Aorta (tissue), 5 donors: Measurements from ENCODE around the gene ARL6IP1. TPM values are rescaled to one million over a fixed set of nuclear protein-coding genes. Genes with fewer than 3 reads are reported as not detected.
"Not testable (repeated sequence)": the region's sequence is repeated elsewhere in the genome, so short reads cannot be mapped to it uniquely, and the experiment has no call there.

Experiments used
- ATAC-seq: fragments of 200-7000 bp; cut with Tn5 transposase; one replicate; pipeline ENCODE4 v1.9.1; 2022; ENCODE audit warnings: moderate library complexity; ENCODE audit not compliant: low FRiP score
- DNase-seq, 2 donors: peaks; one replicate each; pipeline ENCODE4 v3.0.0-alpha.2; 2020
- H3K27ac ChIP-seq, 2 donors: one replicate each; pipeline ENCODE4 v1.5.1; 2013; ENCODE audit warnings: low read length in 2 of 2, mild to moderate bottlenecking in 2 of 2, moderate library complexity in 2 of 2, control low read depth in 1 of 2, inconsistent platforms in 1 of 2, low read depth in 1 of 2
- H3K27me3 ChIP-seq, 2 donors: one replicate each; pipeline ENCODE4 v1.6.1; 2013; ENCODE audit warnings: control low read depth in 1 of 2, low read length in 1 of 2, mild to moderate bottlenecking in 1 of 2, moderate library complexity in 1 of 2; ENCODE audit not compliant: insufficient read depth in 2 of 2, control insufficient read depth in 1 of 2
- H3K36me3 ChIP-seq, 2 donors: one replicate each; pipeline ENCODE4 v1.6.1; 2013; ENCODE audit warnings: control low read depth in 1 of 2, low read length in 1 of 2, mild to moderate bottlenecking in 1 of 2; ENCODE audit not compliant: insufficient read depth in 2 of 2, control insufficient read depth in 1 of 2
- H3K4me1 ChIP-seq, 2 donors: one replicate each; pipeline ENCODE4 v1.6.1; 2013; ENCODE audit warnings: low read length in 2 of 2, control low read depth in 1 of 2, mild to moderate bottlenecking in 1 of 2, moderate library complexity in 1 of 2; ENCODE audit not compliant: insufficient read depth in 2 of 2, control insufficient read depth in 1 of 2
- H3K4me3 ChIP-seq, 2 donors: one replicate each; pipeline ENCODE4 v1.5.1; 2013; ENCODE audit warnings: low read length in 2 of 2, control low read depth in 1 of 2, mild to moderate bottlenecking in 1 of 2
- H3K9me3 ChIP-seq: one replicate; pipeline ENCODE4 v1.6.1; 2013; ENCODE audit warnings: mild to moderate bottlenecking, low read length; ENCODE audit not compliant: control insufficient read depth
- WGBS, 2 donors: extraction: QIAGEN DNeasy Blood & Tissue Kit; methylation state at CpG; one replicate each; pipeline ENCODE4 v1.1.7; 2013; 5-methylcytosine and 5-hydroxymethylcytosine counted together
- intact Hi-C, 2 donors: fragments of 100-400 bp; cut with DNase I; formaldehyde crosslinking; loops; one replicate each; pipeline versions ENCODE4 v1.14.2 to v1.15.0; 2022
- polyA plus RNA-seq, 2 donors: library from polyadenylated mRNA; stranded (reverse); fragments of 200-250 nt; gene quantifications; one replicate each; pipeline ENCODE4 v1.2.3, GENCODE V29; 2013
- total RNA-seq, 2 donors: library from RNA; stranded (reverse); fragmentation: NEBNext Ultra II Directional; extraction: Animal tissue kit (Norgen Biotek cat#: 25700); gene quantifications; one replicate each; pipeline ENCODE4 v1.2.1, GENCODE V29; 2021
- donor health status: healthy with polysubstance abuse.
- donor health status: Bipolar disorder and iron deficiency.
- donor health status: DM: no; HTN: no; CAD: no.
- donor health status: DM: no; HTN: no; CAD: no.
- donor health status: DM: yes; HTN: yes; CAD: no.

The ARL6IP1 gene
- total and polyA plus RNA-seq, 4 donors: 57.6 to 69.4 (median 59.3) TPM

DNA sequence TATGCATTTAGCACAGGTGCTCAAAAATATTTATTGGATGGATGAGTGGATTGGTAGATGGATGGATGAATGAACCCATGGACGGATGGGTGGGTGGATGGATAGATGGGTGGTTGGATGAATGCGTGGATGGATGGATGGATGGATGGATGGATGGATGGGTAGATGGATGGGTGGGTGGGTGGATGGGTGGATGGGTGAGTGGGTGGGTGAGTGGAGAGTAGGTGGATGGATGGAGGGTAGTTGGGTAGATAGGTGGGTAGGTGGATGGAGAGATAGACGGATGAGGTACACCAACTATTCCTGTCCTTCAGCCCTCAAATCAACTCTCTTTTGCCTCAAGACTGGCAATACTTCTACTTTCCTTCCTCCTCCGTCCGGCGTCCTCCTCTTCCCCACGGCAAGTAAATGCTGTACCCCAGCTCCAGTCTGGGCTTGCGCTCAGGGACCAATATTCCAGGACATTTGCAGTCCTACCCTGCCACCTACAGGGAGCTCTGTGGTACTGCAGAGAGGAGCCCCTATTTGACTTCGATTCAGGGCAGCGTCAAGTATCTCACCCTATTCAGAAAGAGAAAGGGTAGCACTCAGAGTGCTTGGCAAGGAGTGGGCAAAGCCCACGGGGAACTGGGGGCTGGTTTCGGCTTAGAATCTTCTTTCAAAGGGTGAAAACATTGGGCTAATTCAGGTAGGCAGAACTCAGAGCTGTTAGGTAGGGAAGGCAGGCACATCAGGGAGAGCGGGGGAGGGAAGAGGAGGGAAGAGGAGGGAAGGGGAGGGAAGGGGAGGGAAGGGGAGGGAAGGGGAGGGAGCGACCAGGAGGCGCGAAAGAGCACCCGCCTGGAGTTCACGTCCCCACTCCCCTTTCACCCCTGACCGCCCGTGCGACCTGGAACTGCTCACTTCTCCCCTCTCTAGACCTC is 41.5 kb downstream of the ARL6IP1 start:
- H3K4me1 ChIP-seq, H3K9me3 ChIP-seq, H3K27ac ChIP-seq, intact Hi-C loops, DNase-seq, H3K27me3 ChIP-seq, H3K36me3 ChIP-seq, H3K4me3 ChIP-seq: not testable (repeated sequence)
- peak; percentile 89 for ATAC-seq
- WGBS, 2 donors: 20% methylated on average over 15 to 19 of the region's 21 CpGs

- WGBS, 2 donors: 38 to 57% methylated on average over 3 to 4 of the region's 10 CpGs
- H3K27me3 ChIP-seq, intact Hi-C loops: not testable (repeated sequence)
Measured at GRCh38 chr16:18757960-18758660, 43.2 kb downstream of the ARL6IP1 start.

DNA sequence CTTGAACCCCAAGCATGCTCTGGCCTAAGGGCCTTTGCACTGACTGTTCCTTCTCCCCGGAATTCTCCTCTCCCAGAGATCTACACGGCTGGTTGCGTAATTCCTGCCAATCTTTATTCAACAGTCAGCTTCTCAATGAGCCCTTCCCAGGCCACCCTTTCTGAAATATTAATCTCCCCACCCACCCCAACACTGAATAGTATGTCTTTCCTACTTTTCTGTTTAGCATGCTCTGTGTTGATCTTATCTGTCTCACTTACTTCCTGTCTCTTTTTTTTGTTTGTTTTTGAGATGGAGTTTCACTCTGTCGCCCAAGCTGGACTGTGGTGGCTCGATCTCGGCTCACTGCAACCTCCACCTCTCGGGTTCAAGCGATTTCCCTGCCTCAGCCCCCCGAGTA is 44.7 kb downstream of the ARL6IP1 start:
- H3K27ac ChIP-seq, DNase-seq, H3K36me3 ChIP-seq, H3K4me3 ChIP-seq, H3K4me1 ChIP-seq, H3K9me3 ChIP-seq, H3K27me3 ChIP-seq, intact Hi-C loops, ATAC-seq: not testable (repeated sequence)
- WGBS, 2 donors: 81 to 86% methylated on average over 9 of the region's 9 CpGs

More at GRCh38 chr16:18757960-18758660, 43.2 kb downstream of the ARL6IP1 start:
- not testable (repeated sequence) for DNase-seq, H3K9me3 ChIP-seq, ATAC-seq, H3K4me1 ChIP-seq, H3K27ac ChIP-seq, H3K36me3 ChIP-seq, H3K4me3 ChIP-seq

DNA sequence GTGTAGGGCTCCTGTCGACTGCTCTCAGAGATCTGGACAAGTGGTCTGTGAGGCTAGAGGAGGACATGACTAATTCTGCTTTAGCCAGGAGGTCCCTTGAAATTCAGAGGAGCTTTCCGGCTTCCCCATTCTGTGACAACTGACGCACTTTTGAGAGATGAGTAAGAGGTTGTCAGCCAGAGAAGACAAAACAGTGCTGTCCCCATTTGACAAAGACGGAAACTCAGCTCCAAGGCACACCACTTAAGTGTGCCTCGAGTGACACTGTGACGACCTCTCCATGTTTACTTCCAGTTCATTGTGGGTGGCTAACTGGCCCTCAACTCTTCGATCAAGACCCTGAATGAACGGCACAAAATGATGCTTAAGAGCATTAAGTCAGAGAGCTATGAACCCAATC is 58.5 kb downstream of the ARL6IP1 start:
- H3K4me3 ChIP-seq, H3K27me3 ChIP-seq, ATAC-seq, H3K27ac ChIP-seq, intact Hi-C loops, DNase-seq, H3K36me3 ChIP-seq, H3K9me3 ChIP-seq, H3K4me1 ChIP-seq: not testable (repeated sequence)
- WGBS, 2 donors: 52 to 72% methylated on average over 3 to 5 of the region's 8 CpGs

Other genes starting within 250 kb of the ARL6IP1 start
- 100 to 1,000 TPM in 1 of 2 donors, 10 to 100 TPM in 1; 97.2 to 124 TPM for gene NOMO2, start 239.5 kb downstream of the ARL6IP1 start, total RNA-seq
- 10 to 100 TPM; 65.1 to 95.5 TPM for gene NOMO2, start 239.5 kb downstream of the ARL6IP1 start, polyA plus RNA-seq
- 1,000 to 10,000 TPM in 1 of 2 donors, 100 to 1,000 TPM in 1; 879 to 1,023 TPM for gene RPS15A, start 11.2 kb downstream of the ARL6IP1 start, total RNA-seq
- 1,000 to 10,000 TPM; 2,909 to 8,103 TPM for gene RPS15A, start 11.2 kb downstream of the ARL6IP1 start, polyA plus RNA-seq
- 100 to 1,000 TPM in 1 of 2 donors, 10 to 100 TPM in 1; 98.6 to 123 TPM for gene SMG1, start 124.9 kb upstream of the ARL6IP1 start, total RNA-seq
- 10 to 100 TPM in 1 of 2 donors, 1 to 10 TPM in 1; 4.6 to 16.0 TPM for gene SMG1, start 124.9 kb upstream of the ARL6IP1 start, polyA plus RNA-seq
- 1 to 10 TPM; 1.4 to 4.2 TPM for gene TMC7, start 182.4 kb upstream of the ARL6IP1 start, total RNA-seq
- gene TMC7, start 182.4 kb upstream of the ARL6IP1 start, polyA plus RNA-seq: under 1 TPM; 0.25 to 0.54 TPM